BE2C (cell line): Measurements from ENCODE around the gene LAPTM5.
"Not testable (repeated sequence)": the region's sequence is repeated elsewhere in the genome, so short reads cannot be mapped to it uniquely, and the experiment has no call there.

ENCODE experiments used
- DNase-seq: peaks from one replicate; pipeline ENCODE4 v3.0.0-alpha.2; 2020
- H3K27me3 ChIP-seq: fragments of 250-450 bp; sonication (Bioruptor Pico); 2 replicates; pipeline ENCODE4 v1.5.1; 2020; ENCODE audit warnings: mild to moderate bottlenecking
- H3K36me3 ChIP-seq: fragments of 250-450 bp; sonication (Bioruptor Pico); 2 replicates; pipeline ENCODE4 v1.5.1; 2020; ENCODE audit warnings: mild to moderate bottlenecking
- H3K4me1 ChIP-seq: fragments of 250-450 bp; sonication (Bioruptor Pico); 2 replicates; pipeline ENCODE4 v1.5.1; 2020
- H3K4me3 ChIP-seq: 2 replicates; pipeline ENCODE4 v1.5.1; 2011; ENCODE audit warnings: low read depth, low read length
- H3K9me3 ChIP-seq: fragments of 250-450 bp; sonication (Bioruptor Pico); 2 replicates; pipeline ENCODE4 v1.5.1; 2020
- CTCF ChIP-seq: IDR thresholded peaks from 2 replicates; pipeline ENCODE4 v1.5.1; 2012; ENCODE audit warnings: mild to moderate bottlenecking, low read depth, low read length

The LAPTM5 gene

GRCh38 chr1:30692201-30692947 is 65.2 kb downstream of the LAPTM5 start:
- Histone ChIP-seq H3K4me3 (no peak overlapping the region), H3K4me1 (peaks cover 7% of the 10 kb centered on the region; the same call in 1 of the 2 replicates), H3K36me3 (no peaks in the 10 kb centered on the region), H3K27me3 (no peaks in the 10 kb centered on the region), H3K9me3 (no peaks in the 10 kb centered on the region)
- no peak for DNase-seq
- no peak for TF ChIP-seq CTCF

- no peak for DNase-seq
- peaks cover 7% of the 10 kb centered on the region; the same call in 1 of the 2 replicates for H3K4me1 ChIP-seq
- H3K36me3 ChIP-seq: no peaks in the 10 kb centered on the region
- H3K9me3 ChIP-seq: no peaks in the 10 kb centered on the region
- H3K27me3 ChIP-seq: no peaks in the 10 kb centered on the region
- TF ChIP-seq CTCF: no peak
- H3K4me3 ChIP-seq: no peak overlapping the region
Measured at GRCh38 chr1:30691480-30691879, 66.1 kb downstream of the LAPTM5 start.

GRCh38 chr1:30689901-30690645 is 67.5 kb downstream of the LAPTM5 start:
- H3K9me3 ChIP-seq: no peaks in the 10 kb centered on the region
- H3K4me3 ChIP-seq: no peak overlapping the region
- no peak for DNase-seq
- TF ChIP-seq CTCF: no peak
- H3K36me3 ChIP-seq: no peaks in the 10 kb centered on the region
- H3K27me3 ChIP-seq: no peaks in the 10 kb centered on the region
- peaks cover 7% of the 10 kb centered on the region; the same call in 1 of the 2 replicates for H3K4me1 ChIP-seq

- Histone ChIP-seq H3K36me3 (no peaks in the 10 kb centered on the region), H3K4me3 (no peak overlapping the region), H3K9me3 (no peaks in the 10 kb centered on the region), H3K4me1 (peaks cover 7% of the 10 kb centered on the region; the same call in 1 of the 2 replicates), H3K27me3 (no peaks in the 10 kb centered on the region)
- peak; percentile 65 for DNase-seq
- no peak for TF ChIP-seq CTCF
Measured at GRCh38 chr1:30688920-30689794, 68.4 kb downstream of the LAPTM5 start.

- H3K4me3 ChIP-seq, H3K4me1 ChIP-seq, H3K36me3 ChIP-seq, H3K9me3 ChIP-seq, DNase-seq, H3K27me3 ChIP-seq: not testable (repeated sequence)
Measured at GRCh38 chr1:30688516-30688915, 69.1 kb downstream of the LAPTM5 start.

- Histone ChIP-seq H3K9me3 (no peaks in the 10 kb centered on the region), H3K4me1 (peaks cover 7% of the 10 kb centered on the region; the same call in 1 of the 2 replicates), H3K36me3 (no peaks in the 10 kb centered on the region), H3K27me3 (no peaks in the 10 kb centered on the region), H3K4me3 (no peak overlapping the region)
- DNase-seq: no peak
- no peak for TF ChIP-seq CTCF
Measured at GRCh38 chr1:30687886-30688285, 69.7 kb downstream of the LAPTM5 start.
